ENCODE data around the gene MRRF.
A peak's percentile ranks its signal among the peaks of the same experiment; 100 is the strongest.

The MRRF gene, protein sequence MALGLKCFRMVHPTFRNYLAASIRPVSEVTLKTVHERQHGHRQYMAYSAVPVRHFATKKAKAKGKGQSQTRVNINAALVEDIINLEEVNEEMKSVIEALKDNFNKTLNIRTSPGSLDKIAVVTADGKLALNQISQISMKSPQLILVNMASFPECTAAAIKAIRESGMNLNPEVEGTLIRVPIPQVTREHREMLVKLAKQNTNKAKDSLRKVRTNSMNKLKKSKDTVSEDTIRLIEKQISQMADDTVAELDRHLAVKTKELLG
- total RNA-seq = 32.6 to 51.0 (median 35.7) reads per million in 4 experiments

DNA sequence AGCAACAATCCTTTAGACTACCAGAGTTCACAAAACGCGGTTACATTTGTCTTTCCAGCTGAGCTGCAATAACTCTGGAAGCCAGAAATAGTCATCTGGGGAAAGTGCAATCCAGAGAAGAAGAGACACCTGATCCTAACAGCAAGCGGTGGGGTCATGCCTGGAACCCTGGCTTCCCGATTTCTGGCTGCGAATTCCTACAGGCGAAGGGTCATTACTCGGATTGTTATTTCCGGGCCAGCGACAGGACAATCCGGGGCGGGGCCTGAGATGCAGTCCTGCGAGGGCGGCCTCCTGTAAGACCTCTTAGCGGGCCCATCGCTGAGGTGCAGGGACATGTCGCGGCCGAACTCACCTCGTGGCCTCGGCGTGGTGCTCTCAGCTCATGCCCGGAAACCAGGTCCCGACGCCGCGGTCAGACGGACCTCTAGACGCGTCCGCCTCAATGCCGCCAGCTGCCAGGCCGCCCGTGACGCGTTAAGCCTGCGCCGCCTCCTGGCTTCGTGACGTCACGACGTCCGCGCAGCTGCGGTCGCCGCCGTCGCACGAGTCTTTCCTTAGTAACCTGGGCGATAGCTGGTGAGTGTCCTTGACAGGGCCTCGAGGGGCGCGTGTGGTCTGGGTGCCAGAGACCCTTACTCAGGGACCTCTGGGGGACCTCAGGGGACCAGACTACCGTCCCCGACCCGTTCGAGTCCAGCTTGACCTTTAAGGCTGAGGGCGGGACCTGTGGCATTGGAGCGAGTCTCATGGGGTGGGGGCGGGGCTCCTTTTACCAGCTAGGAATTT, at the start of gene MRRF, which contains the start of gene RBM18:
Gene MRRF, plus strand, starts transcription at position 523 of the 789 bp plus-strand sequence. CDS start 6,010 bp downstream, outside the sequence.
Gene RBM18, minus strand, starts transcription at position 481 of the 789 bp plus-strand sequence. CDS start 3,348 bp downstream, outside the sequence.
- peak; percentile 76 for DNase-seq

DNA sequence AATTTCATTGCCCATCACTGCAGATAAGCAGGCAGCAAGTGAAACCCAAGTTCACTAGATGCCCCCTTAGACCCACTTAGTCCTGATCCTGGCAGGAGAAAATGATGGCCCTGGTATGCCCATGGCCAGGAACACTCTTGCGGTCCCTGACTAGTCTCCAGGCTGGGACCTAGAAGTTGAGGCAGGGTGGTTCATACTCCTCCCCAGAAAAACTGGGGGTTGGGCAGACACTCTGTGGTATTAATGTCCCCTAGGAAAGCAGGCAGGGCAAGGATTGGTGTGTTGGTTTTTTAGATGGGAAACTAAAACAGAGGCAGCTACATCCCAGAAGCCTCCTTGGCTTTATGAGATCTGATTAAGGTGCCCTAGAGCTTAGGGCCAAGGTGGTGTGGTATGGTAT, 49.0 kb upstream of the MRRF start:
- DNase-seq = no peak

DNA sequence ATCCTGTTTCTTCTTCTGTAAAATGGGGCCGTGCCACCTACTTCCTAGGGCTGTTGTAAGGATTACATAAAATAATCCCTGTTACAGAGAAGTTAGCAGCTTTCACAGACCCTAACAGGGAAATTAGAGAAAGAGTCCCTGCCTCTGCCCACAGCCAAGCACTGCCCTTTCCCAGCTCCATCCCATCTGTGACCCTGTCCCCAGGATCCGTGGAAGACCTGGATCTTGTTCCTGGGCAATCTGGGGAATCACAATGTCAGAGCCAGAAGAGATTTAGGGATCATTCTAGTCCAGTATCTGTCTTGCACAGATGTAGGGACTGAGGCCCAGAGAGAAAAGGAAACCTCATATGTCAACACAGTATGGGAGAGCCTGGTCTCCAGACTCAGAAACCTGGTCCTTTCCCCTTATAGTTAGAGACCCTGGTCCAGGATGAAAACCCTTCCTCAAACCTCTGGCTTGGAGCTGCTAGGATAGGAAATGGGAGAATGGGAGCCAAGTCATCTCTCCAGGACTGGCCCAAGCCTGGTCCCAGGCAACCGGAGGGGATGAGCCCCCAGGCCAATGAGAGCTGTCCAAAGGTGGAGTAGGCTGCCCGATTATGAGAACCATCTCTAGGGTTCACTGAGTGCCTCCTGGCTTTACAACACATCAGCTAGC, 48.4 kb upstream of the MRRF start:
- DNase-seq = no peak

DNA sequence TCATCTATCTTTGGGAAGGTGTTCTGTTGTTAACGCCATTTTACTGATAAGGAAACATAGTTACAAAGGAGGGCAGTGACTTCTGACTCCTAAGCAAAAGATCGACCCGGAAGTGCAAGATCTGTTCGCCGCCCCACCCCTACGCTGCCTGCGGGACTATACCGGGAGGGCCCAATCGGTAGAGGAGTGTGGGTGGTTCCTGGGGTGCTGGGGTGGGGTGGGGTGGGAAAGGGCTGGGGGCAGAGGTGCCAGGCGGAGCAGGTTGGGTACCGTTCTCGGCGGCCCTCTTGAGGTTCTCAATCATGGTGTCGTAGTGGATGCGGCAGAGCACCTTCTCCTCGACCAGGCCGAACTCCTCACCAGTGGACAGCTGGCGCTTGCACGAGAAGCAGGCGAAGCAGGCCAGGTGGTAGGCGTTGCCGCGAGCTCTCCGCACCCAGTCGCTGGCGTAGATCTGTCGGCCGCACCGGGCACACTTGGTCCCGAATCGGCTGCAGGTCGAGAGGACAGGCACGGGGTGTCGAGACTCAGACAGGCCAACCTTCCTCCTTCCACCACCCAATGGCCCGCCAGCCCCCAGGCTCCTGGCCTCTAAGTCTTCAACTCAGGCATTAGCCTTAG, 47.8 kb upstream of the MRRF start:
- no peak for DNase-seq

DNA sequence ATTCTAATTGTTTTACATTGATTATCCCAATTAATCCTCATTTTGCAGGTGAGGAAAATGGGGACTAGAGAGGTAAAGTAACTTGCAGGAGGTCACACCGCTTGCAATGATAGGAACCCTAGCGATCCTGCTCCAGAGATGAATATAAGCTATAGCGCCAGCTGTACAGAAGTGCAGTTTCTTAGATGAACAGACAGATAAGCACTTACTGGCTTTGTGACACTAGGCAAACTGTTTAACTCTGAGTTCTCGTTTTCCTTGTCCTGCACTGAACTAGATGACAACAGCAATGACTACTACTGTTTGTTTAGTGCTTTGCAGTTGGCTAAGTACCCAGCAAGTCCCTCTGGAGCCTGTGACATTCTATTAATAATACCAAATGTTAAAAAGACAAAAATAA, 47.0 kb upstream of the MRRF start:
- DNase-seq = no peak

DNA sequence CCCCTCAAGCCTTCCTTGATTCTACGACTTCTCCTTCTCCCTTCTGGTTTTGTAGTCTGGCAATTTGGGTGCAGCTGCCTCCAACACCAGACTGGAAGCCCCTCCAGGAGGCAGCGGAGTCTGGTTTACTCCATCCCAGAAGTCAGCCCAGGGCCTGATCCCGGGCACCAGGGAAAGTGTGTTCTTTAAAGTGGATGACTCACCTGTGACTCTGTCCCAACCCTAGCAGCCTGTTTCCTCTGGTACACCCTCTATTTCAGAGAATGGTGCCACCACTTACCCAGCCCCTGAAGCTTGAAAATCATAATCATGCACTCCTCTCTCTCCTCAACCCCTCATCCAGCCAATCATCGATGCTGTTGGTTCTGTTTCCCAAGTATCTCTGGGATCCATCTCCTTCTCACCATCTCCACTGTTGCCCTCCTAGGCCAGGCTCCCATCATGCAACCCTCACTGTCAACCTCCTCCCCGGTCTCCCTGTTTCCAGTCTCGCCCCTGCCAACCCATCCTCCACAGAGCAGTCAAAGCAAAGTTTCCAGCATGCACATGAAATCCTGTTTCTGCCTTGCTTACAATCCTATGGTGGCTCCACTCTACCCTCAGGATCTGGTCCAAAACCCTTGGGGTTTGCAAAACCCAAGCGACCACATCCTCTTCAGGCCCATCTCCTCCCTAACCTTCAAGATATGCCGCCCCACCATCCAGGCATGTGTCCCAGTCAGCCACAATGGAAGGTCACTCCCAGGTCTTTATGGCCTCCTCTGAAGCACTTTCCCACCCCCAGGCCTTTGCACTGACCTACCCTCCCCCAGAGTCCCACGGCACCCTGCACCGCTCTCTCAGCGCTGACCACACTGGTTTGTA, 46.4 kb upstream of the MRRF start:
- DNase-seq = no peak

DNA sequence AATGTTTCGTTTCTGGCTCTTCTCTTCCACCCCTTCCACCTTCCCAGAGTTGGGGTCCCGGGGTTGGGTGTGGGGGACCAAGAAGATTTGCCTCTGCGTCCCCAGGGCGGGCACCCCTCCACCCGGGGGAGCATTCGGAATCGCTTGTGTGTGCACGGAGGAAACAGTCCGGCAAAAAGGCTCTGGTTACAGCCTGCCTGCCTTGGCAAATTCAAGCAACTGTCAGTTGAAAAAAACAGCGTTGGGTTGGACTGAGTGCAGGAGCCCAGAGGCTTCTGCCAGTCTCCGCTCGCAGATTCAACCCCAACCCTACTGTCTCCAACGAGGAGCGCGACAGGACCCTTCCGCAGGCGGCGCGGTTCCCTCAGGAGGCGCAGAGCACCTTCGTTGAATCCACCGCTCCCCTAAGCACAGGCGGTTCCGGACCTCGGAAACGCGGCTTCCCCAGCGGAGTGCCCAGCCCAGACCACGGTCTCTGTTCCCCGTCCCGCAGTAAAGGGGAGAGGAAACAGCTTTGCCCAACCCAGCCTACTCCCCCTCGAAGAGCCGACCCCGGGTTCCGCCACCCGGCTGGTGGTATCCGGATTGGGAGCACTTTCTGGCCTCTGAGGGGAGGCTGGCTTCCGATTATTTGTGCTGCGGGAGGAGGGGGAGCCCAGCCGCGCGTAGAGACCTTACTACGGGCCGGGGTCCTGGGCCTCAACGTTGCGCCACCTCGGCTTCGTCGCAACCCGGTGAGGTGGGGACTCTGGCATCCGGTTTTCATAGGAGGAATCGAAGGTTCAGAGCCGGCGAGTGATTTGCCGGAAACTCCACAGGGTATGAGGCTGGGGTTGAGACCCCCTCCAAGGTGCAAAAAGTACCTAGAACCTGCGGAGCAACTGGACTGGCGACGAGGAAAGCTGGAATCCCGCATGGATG, 45.5 kb upstream of the MRRF start:
- DNase-seq = no peak

DNA sequence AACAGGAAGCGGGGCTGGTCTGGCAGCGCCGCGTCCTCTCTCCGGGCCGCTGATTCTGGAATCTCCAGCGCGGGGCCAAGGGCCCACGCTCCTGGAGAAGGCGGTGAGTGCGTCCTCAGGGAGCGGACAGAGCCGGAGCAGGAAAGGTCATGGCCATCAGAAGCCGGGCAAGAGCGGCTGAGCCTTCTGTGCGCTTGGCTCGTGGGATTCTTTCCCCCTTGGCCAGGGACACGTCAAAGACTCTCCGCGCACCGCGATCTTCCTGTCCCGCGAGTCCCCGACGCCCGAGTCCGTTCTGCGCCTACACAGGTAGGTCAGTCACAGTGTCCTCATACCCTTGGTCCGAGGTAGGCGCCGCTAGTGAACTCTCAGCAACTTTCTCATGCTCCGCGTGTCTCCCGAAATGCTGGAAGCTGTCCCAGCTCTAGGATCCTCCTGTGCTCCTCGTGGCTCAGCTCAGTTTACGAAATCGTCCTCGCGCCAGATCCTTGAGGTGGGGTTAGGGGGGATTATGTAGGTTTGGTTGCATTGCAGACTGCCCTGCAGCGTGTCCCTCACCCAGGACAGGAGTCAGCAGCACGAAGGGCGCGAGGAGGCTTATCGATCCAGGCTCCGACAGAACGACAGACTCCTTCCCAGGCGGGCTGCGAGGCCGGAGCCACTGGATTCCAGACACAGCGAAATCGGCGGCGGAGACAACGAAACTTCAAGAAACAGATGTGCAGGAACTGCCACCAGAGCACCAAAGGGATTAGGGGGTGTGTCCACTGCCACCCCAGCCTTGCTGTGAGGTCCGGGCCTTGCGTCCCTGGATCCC, 44.6 kb upstream of the MRRF start:
- DNase-seq = no peak

DNA sequence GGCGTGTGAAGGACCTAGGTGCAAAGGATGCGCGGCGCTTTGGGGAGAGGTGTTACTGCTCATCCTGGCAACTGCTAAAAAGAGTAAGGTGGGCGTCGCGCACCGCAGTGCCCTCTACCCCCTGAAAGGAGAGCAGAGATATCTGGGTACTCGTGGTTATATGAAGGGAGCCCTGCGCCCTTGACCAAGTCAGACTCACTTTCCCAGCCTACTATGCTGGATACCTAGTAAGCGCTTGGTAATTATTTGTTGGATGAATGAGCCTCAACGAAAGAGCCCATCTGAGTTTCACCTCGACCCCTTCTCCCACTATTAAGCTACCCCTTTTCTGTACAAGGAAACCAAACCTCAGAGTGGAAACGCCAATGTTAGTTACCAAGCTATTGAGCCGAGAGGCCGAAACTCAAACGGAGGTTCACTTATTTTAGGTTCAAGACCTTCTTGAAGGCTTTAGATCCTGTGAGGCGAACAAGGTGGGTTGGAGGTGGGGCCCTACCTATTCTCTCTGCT, 44.0 kb upstream of the MRRF start:
- no peak for DNase-seq

DNA sequence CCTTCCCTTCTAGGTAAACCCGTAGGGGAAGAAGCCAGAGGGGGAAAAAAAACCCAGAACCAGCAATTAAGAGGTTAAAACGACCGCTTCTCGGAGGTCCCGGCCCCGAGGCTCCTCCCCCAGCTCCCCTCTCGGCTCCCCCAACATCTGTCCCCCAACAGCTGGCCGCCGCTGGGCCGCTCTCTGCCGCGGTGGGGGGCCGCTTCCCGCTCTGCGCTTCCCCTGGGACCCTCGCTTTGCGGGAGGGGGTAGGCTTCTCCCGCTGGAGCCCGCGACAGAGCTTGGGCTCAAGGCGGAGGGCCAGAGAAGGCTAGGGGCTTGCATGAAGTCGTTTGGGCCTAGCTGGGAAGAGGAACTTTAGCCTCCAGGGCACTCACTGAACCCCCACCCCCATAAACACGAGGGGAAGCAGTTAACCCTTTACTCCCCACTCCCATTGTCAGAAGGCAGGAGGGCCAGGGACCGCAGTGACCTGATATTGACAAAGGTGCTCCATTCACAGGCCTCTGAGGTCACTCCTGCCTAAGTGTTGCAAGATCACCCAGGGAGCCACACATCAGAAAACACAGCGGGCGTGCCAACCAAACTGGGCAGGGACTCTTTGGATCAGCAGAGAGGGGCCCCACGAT, 43.4 kb upstream of the MRRF start:
- no peak for DNase-seq

DNA sequence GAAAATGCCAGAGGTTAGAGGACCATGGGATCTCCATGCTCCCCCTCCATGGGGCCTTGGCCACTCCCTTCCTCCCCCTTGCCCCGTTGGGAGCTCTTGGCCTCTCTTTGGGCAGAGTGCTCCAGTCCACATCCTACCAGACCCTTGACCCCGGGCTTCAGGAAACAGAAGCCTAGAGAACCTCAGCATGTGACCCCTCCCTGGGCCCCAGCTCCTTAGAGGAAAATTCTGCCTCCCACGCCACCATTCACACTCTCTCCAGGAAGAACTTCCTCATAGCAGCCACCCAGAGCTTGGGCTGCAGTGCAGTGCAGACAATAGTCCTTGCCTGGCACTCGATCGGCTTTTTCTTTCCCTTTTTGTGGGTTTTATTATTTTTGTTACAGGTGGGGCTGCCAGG, 41.9 kb upstream of the MRRF start:
- DNase-seq = no peak

DNA sequence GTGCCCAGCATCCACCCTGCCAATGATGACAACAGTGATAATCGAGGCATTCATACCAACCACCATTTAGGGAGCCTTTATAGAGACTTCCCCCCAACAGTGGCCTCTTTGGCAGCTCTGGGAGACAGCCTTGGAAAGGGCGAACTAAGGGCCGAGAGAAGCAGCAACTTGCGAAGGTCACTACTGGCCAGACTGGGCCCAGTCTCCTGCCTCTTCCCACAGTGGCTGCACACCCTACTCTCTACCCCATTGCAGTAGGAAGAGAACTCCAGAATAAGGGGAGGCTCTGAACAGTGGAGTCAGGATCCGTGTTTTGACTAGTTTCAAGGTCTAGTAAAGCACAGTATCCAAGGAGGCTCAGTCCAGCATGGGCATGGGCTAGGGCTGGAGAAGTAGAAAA, 41.2 kb upstream of the MRRF start:
- no peak for DNase-seq

DNA sequence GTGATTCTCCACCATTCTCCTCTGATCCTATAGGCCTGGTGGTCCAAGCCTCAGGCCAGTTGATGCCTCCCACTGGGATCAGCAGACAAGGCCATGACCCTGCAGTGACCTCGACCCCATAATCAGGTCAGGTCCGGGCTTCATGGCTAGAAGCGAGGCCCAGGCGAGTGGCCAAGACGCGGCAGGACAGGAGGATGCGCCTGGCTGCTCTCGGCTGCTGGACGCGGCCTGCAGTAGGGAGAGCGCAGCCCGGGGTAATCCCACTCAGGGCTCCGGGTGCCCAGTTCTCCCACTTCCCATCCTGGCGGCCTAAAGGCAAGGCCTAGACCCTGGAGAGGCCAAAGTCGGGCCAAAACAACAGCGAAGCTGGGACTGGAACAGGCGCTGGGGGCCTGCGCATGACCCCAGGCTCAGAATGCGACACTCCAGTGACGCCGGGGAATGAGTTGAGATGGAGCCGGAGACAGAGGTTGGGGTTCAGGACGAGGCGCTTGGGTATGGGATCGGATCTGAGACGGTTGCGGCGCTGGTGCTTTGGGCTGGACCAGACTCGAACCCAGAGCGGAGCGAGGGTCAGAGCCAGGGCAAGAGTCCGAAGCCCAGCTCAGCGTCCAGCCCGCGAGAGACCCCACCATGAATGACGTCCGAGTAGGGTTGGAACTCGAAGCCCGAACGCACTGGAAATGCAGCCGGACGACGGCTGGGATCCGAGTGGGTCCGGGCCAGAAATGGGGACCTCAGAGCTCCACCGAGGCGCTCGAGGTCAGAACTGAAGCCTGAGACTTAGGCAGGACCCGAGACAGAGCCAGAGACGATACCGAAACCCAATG, 39.2 kb upstream of the MRRF start:
- no peak for DNase-seq

DNA sequence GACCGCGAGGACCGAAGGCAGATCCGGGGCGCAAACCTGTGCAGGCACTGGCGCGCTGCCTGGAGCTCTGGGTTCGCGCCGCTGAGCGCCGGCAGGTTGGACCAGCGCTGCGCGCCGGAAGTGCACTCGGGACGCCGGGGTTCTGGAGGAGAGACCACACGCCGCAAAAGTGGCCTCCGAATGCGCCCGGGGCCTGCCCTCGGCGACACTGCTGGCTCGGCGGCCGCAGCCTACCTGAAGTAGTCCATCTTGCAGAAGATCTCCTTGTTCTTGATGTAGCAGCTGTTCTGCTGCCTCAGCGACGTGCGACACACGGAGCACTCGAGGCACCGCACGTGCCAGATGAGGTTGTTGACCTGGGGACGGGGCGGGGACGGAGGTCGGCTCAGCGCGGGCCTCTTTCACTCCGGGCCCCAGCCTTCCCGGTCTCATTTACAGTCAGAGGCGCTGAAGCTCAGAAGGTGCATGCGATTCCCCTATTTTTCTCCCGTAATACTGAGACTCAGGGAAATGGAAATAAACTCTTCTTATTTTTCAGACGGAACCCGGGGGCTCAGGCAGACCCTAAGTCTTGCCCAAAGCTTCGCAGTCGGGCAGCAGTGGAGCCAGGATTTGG, 38.4 kb upstream of the MRRF start:
- no peak for DNase-seq

DNA sequence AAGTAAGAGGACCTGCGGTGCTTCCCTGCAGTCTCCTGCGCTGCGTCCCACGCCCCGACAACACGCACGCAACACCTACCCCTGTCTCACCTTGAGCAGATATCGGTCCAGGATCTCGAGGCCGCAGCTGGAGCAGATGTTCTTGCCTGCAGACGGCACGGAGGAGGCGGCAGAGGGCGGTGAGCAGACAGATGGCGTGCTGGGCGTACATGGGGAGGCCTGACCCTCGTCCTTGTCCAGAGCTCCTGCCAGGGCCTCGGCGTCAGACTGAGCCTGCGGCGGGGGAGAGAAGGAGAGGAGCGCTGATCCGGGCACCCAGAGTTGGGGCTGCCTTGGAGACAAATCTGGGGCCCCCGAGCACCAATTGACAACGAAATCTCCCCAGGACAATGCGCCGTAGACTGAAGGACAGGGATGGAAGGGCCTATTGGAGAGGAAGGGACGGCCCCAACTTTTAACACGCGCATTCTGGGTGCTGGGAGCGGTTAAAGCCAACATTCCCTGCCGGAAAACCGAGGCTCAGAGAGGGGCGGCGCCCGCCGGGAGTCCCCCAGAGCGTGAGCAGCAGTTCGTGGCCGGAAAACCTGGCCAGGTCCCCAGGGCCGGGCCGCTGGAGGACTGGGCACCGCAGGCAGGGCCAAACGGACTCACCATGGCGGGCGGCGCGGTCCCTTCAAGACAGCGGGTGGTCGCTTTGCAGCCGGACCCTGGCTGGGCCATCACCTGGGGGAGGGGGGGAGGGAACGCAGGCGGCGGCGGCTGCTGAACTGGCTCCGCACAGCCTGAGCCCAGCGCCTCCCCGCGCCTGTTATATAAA, 37.7 kb upstream of the MRRF start:
- no peak for DNase-seq

DNA sequence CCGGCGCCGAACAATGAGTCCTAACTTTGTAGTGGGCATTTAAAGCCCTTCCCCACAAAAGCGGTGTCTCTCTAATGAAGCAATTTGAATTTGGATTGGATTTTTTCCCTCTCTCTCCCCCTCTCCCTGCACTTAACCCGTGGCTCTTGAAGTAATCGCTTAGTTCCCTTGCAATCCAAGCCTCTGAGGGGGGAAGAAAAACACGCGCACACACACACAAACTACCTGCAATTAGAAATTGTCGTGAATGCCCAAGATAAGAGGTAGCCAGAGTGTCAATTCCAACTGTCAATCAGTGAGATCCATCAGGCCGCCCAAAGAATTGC, 37.1 kb upstream of the MRRF start:
- DNase-seq = no peak

DNA sequence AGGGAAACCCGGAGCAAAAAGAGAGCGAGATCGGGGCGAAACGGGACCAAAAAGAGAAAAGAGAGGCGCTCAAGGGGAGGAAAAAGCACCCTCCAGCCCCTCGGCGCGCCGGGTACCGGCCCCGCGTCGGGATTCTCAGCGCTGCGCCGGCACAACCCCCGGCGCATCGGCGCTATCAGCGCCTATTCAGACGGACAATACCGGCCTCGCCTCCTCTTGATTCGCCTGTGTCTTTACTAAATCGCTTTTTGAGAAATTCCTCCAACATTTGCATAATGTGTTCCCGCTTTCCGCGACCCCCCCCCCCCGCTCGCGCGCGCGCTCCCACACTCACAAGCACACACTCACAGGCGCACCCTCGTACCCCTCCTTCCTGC, 36.5 kb upstream of the MRRF start:
- DNase-seq = no peak
